T-helper 2 cell treated with Interferon-gamma antibody and Interleukin-4, amounts not matched to agents 100 ng/mL and 5 ng/mL, for 36 hours (primary cell): ENCODE data around the gene DDC. TPM values are rescaled to one million over a fixed set of nuclear protein-coding genes. Genes with fewer than 3 reads are reported as not detected.

Experiments
- intact Hi-C: fragments of 100-400 bp; cut with micrococcal nuclease; formaldehyde crosslinking; loops from one replicate; pipeline ENCODE4 v1.15.1; 2023
- total RNA-seq: library from RNA; stranded (reverse); gene quantifications from 2 replicates; pipeline ENCODE4 v1.2.3, GENCODE V29; 2022

Gene DDC
- total RNA-seq, 1 donor from 2014 or later, result not detected

DNA sequence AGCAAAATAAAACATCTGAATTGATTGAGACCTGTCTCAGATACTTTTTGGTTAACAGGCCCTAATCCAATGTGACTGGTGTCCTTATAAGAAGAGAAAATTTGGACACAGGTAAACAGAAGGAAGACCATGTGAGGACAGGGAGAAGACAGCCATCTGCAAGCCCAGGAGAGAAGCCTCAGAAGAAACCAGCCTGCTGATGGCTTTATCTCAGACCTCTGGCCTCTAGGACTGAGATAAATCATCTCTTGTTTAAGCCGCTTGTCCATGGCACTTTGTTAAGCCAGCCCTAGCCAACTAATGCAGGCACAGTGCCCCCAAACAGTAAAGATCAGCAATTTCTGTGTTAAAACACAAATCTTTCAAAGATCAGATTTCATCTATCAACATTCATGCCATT lies 73.3 kb downstream of the DDC start:
- intact Hi-C loops, result no loop called here

DNA sequence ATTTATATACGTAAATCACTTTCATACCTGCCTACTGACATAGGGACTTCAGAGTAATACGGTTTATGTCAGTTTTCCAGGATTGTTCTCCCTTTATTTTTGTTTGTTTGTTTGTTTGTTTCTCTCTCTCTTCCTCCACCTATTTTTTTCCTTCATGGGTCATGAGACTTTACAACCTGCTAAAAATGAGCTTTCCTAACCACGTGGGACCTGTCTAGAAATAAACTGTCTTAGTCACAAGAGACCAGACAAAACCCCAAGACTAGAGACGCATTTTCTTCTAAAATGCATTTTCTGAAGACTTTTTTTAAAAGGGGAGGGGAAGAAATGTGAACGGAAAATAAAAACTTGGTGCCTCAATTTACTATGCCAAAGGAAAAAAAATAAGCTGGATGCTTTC lies 74.0 kb downstream of the DDC start:
- intact Hi-C loops, result no loop called here

DNA sequence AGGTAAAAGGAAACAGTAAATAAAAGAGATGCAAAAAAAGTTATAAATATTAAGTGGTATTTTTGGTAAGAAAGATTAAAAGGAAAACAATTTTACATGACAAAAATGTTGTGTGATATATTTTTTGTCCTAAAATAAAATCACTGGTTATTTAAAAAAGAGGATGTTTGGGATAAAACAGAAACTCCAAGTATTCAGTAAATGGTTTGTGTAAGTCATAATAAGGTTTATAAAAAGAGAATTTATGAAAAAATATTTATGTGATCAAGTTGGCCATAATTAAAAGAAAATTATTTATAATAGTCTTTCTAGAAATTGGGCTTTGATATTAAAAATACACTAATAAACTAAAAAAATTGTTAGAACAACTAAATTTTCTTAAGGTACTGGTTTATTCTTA lies 76.8 kb downstream of the DDC start:
- intact Hi-C loops, result no loop called here

DNA sequence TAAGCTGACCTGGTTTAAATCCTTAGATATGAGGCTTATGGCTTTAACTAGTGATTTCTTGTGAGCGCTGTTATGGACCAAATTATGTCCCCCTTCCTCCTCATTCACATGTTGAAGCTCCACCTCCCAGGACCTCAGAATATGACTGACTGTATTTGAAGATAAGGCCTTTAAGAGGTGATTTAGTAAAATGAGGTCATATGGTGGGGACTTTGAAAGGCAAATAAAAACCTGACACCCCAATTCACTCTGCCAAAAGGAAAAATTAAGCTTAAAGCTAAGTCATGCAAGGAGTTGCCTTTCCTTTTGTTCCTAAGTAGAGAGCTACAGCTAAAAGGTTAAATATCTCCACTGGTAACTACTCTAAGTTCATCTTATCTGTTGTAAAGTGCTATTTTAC lies 78.7 kb downstream of the DDC start:
- intact Hi-C loops, result no loop called here

DNA sequence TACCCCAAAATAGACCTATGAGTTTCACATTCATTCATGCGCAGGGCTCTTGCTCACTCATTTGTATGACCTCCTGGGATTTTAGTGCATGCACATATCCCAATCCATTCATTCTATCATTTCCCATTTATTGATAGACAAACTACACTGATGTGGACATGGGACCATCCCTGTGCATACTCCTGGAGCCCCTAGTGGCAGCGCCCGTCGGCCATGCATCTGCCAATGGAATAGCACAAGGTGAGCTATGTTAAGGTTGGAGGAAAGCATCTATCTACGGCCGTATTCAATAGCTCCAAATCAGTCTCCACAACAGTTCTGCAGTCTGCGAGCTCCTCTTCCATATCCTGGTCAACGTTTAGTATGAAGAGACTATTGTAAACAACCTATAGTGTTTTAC lies 83.3 kb downstream of the DDC start:
- intact Hi-C loops, result no loop called here

DNA sequence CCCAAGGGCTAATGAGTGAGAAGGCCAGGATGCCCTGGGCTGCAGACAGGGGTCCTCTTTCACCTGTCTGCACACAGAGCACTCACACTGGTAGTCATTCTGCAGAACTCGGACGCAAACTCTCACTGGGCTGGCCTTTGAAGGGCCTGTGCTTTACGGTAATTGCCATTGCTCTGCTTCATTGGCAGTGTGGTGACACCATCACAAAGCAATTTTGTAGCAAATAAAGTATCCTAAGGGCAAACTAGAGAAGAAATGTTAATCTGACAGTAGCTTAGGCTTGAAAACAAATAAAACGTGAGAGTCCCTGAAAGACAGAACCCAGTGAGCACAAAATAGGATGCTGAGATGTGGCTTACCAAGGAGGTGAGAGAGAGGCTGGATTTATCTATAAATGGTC lies 84.4 kb downstream of the DDC start:
- intact Hi-C loops, result no loop called here

DNA sequence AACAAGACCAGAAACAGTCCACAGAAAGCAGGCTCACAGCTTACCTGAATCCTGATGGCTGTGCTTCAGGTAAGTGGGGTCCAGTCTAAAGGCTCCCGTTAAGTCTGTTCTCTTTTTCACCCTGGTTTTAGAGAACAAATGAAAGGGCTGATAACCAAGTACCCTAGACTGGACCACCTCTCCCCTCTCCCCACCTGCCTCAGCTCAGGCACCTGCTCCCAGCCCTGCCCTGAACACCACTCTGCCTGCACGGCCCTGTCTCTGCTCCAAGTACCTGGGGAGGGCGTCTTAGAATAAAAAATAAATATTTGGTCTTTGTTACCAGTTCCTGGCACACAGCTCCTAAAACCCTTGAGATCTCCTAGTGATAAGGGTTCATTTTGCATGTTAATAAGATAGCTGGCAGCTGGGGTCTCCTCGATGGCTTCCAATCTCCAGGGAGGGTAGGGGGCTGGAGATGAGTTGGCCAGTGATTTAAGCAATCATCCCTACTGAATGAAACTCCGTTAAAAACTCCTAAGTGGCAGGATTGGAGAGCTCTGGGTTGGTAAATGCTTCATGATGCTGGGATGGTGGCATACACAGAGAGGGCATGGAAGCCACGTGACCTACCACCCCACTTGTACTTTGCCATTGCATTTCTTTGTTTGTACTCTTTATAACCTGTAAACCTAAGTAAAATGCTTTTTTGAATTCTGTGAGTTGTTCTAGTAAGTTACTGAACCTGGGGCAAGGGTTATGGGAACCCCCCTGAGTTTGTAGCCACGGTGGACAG lies 85.3 kb downstream of the DDC start:
- intact Hi-C loops, result no loop called here

DNA sequence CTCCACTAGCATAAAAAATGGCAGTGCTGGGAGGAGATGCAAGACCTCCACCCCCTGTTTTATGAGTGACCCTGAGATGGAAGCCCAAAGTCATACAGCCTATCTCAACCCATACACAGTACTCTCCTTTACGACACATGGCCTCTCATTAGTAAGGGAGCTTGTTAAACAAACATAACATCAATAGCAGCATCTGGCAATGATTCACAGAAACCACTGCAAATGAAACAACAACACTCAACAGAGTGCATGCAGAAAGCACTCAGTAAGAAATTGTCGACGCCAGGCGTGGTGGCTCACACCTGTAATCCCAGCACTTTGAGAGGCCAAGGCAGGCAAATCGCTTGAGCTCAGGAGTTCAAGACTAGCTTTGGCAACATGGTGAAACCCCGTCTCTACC lies 87.6 kb downstream of the DDC start:
- intact Hi-C loops, result no loop called here

DNA sequence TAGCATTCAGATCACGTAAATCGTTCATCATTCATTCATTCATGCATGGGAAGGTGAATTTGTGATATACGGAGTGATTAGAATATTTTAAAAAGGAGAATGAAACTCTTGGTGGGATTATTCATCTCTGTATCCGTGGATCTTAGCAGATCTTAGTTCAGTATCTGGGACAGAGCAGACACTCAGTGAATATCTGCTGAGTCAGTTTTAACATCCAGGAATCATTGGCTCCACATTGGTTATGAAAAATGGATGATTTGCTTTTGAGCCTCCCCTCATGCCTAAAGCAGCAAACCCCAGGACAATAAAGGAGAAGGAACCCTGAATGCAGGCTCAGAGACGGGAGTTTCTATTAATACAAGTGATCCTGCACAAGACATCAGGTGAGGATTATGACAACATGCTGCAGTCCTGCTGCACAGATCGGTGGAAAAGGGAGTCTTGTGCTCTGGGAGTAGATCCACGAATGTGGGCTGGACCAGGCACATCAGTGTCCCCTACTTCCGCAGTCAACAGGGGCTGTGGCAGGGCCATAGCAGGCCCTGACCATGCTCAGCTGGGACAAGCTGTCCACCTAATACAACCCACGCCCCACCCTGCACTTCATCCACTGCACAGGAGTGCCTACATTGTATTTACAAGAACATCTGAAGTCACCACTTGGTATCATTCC lies 88.1 kb downstream of the DDC start:
- intact Hi-C loops, result no loop called here

DNA sequence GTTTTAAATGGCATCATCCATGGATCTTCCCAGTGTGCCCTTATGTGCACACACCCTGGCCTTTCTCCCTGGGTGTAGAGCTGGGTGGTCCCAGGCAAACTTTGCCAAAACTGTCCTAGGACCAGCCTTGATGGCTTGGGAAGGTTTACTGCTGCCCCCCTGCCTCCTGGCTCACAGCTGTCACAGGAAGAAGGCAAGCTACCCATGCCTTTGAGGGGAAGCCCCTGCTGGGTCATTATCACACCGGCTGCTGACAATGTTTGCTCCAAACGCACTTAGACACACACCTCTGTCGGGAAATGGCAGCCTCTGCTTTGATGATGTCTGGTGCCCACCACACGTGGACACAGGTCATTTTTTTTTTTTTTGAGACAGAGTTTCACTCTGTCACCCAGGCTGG lies 89.9 kb downstream of the DDC start:
- intact Hi-C loops, result no loop called here

DNA sequence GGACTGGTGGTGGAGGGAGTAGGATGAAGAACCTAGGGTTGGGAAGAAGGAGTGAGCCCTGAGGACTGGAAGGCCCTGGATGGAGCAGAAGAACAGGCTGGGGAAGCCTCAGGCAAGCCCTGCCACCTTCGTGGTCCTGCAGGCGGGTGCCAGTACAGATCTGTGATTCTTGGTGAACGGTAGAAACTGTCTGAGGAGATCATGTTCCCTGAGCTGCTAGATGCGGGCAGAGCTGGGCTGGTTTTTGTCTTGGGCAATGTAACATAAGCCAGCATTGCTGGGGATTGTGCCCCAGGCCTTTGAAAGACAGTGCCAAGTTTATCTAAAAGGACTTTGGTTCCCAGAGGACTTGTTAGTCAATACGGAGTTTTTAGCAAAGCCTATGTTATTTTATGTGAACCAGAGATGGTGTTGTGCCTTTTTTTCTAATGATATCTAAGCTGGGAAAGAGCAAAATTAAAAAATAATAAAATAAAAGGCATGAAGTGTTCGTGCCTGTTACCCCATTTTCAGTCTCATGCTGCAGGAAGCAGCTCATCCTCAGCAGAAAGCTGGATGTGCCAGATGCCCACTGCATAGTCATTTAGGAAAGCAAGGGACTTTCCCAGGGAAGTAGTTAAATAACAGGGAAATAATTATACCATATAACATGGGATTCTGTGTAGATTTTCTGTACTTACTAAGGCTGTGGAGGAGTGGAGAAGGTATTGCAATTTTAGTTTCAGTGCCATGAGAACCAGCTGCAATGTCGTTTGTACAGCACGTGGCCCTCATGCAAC lies 90.6 kb downstream of the DDC start:
- intact Hi-C loops, result no loop called here

DNA sequence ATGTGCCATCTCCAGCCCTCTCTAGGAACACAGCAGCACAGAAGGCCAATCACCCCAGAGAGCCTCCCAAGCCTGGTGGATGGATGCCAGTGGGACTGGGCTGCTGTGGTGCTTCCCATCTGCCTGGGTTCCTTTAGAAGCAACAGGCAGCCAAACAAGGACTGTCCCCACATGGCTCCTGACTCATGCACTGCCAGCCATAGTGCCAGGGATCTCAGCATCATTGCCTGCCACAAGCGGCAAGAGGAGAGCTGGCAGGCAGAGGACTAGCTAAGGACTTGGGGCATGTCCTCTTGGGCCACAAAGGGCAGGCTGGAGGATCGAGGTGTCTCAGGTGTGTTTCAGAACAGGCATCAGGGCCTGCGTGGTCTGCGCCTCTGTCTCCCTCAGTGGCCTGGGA lies 91.7 kb downstream of the DDC start:
- intact Hi-C loops, result no loop called here

DNA sequence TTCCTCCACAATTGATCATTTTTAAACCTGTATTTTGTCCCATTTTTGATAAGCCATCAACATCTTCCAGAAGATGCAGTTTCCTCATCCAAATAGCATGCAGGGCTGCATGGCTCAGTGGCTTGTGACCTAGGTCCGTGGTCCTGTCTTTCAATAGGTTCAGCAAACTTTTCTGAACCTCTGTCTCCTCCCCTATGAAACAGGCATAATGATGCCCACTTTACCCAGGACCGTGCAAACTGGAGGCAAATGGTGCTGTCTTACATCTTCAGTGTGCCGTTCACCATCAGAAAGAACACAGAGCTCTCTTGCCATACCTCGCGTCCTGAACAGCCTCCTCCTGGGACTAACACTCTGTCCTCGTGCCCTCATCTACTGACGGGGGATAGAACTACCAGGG lies 92.8 kb downstream of the DDC start:
- intact Hi-C loops, result no loop called here

DNA sequence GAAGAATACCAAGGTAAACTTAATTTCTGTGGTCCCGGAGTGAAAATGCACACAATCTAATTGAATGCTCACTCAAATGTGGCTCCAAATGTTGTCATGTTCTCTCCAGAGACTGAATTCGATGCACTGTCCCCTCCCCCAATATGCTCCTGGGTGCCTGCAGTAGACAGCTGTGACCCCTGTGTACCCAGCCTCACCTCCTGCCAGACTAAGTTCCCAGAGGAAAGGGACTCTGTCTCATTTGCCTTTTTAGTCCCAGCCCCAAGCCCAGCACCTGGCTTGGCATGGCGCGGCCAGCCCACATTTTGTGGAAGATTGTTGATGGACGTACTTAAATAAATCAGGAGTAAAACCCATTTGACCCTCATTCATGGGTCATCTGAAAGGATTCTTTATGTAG lies 93.2 kb downstream of the DDC start:
- intact Hi-C loops, result no loop called here

DNA sequence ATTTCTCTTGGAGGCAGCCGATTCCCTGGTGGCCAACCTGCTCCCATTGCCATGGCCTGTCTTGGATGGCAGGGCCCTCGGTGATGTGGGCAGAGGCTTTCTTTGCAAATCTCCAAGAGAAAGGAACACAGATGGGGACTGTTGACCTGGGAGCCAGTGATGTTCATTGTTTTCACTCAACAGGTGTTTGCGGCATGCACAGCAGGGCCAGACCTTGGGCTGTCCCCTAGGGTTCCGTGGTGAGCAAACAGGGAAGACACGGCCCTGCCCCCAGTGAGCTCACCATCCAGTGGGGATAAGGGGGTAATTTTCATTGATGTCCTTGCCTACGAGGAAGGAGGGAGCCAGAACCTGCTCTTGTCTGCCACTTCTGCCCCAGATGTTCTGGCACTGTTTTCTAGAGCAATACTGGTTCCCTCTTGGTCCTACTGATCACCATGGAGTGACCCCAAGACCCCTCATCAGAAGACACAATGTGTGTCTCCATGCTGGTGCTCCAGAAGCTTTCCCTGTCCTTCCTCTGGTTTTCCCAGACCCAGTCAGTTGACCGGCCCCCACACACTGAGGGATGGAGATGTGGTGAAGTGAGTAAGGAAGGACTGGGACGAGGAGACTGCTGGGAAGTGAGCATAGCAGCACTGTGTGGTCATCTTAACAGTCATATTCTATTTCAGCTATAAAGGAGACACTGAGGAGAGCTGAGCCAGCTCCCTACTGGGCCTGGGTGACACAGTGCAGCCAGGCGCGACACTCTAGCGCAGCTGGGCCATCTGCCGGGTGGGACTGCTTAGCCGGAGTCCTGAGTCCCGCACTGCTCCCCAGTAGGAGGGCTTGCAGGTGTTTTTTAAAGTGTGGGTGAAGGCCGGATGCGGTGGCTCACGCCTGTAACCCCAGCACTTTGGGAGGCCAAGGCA lies 94.7 kb downstream of the DDC start:
- intact Hi-C loops, result no loop called here

DNA sequence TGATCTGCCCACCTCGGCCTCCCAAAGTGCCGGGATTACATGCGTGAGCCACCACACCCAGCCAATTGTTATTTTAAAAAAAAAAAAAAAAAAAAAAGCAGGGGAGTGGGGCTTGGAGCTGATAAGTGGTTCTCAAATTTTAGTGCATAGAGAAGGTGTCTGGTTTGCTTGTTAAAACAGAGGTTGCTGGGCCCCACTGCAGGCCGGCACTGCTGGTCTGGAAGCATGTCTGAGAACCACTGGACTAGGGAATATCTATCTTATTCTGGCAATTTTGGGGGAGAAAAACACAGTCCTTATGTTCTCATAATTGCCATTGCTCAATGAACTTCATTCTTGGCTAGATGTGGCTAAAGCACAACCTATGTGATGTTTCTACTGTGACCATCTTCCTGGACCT lies 96.0 kb downstream of the DDC start:
- intact Hi-C loops, result loop anchor here (2.0 to 5.0 kb wide), 4 partner anchors 18 to 673 kb away; partner anchors contain the start of gene FIGNL1

DNA sequence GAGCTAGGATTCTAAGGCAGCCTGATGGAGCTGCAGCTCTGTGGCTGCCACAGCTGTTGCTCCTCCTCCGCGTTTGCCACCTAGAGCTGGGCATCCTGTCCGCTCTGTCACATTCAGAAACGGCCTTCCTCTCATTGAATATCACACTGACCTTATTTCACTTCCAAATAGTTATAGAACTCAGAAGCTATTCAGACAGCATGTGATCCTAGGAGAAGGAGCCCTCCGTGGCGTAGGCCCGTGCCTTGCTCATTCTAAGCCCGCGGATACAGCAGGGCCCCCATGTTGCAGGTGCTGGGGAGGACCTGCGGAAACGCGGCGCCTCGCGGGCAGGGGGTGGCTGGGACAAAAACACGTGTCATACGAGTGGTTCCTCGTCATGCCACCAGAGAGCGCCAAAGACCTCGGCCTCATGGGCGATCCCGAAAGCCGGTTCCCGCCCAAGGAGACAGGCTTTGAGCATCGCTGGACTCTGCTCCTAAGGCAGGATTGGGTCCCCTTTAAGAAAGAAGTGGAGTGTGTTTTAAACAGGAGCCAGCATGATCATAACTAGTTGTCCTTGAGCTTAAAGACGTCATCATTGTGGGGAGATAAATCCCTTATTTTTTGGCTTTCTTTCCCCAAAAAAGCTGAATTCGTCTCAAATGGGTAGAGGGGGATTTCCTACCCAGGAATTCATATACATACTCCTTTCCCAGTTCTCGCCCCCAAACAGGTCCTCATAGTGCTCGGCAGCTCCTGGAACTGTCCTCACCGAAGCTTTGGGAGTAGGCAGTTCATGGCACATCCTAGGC lies 97.2 kb downstream of the DDC start:
- intact Hi-C loops, result loop anchor here (1.0 to 5.0 kb wide), 9 partner anchors 17 to 693 kb away; partner anchors contain the start of gene FIGNL1

DNA sequence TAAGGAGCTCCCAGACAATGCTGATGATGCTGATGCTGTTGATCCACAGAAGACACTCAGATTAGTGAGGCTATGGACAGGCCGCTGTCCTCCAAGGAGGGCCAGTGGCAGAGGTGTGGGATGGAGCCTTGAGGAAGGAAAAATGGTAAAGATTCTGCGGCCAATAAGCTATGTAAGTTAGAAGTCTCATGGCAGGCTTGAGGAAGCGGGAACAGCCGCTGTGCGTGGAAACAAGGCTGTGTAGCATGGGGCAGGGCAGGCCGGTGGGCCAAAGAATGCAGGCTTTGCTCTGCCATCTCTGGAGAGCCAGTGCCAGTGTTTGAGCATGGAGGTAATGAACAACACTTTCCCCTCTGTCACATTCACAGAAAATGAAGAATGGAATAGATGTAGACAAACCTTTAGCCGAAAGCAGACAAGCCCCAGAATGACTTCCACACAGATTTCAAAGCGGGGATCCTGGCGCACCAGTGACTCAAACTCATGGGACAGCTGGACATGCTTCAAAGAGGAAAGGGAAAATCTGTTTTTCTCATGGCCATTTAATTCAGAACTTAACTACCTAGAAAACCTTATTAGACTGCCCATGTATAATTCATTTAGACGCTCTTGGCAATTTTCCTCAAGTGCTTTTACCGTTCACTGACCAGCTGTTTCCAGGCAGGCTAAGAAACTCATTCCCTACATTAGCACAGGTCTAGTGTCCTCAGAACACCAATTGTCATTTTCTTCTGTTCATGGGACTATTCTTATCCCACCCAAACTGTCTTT lies 98.2 kb downstream of the DDC start:
- intact Hi-C loops, result loop anchor here (5.0 kb wide), 2 partner anchors 125 to 675 kb away; no protein-coding TSS in a partner anchor

DNA sequence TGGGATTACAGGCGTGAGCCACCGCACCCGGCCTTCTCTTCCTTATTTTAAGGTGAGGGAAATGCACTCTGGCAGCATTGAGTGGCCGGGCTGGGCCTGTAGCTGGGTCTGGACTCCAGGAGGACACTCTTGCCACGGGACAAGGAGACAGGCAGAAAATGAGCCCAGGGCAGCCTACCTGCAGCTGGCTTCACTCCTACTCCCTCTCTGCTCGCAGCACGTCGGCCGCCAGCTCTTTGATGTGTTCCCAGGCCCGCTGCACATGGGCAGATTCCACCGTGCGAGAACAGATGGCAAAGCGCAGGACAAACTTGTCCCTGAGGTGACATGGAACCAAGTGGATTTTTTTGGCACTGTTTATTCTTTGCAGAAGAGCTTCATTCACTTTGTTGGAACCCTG lies 102.2 kb downstream of the DDC start:
- intact Hi-C loops, result no loop called here

DNA sequence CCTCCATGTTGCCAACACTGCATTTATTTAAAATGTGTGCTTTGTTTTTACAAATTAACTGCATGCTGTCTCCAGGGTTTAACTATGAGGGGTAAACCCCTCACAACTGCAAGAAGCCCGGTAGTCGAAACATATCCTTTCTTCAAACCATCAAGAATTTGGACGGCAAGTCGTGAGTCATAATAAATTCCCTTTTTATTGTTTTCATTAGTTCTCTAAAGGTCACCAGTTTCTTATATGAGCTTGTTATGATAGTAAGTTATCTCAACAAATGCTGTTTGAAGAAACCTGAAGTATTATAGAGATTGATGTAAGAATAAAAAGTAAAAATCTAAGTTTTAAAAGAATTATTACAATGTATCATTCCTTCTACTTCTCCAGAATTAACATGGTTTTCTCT lies 102.8 kb downstream of the DDC start:
- intact Hi-C loops, result no loop called here
